HepG2 (cell line): ENCODE data around the gene C20orf204. TPM values are rescaled to one million over a fixed set of nuclear protein-coding genes. Genes with fewer than 3 reads are reported as not detected.

Experiments
- ARNT ChIP-seq: fragments of 450-650 bp; IDR thresholded peaks from 2 replicates; pipeline ENCODE4 v1.6.1; 2017
- CBX5 ChIP-seq: sonication (generic); formaldehyde crosslinking; IDR thresholded peaks from 2 replicates; pipeline ENCODE4 v1.4.0; 2020; ENCODE audit warnings: missing genetic modification reagents, borderline replicate concordance
- EP300 ChIP-seq, 3 experiments: sonication (generic) in 1 of 3; formaldehyde crosslinking in 1 of 3; IDR thresholded peaks; 2 replicates each; pipeline versions ENCODE4 v1.5.1 to v1.6.1; 2011 to 2020; ENCODE audit warnings: low read depth in 2 of 3, low read length in 2 of 3, borderline replicate concordance in 1 of 3, improper control_type of control experiment in 1 of 3, mild to moderate bottlenecking in 1 of 3, missing genetic modification reagents in 1 of 3, moderate library complexity in 1 of 3
- GATAD2A ChIP-seq: IDR thresholded peaks from 2 replicates; pipeline ENCODE4 v1.6.1; 2016
- GLI4 ChIP-seq: sonication (generic); formaldehyde crosslinking; IDR thresholded peaks from 2 replicates; pipeline ENCODE4 v1.5.1; 2020; ENCODE audit warnings: missing genetic modification reagents, mild to moderate bottlenecking, moderate library complexity, borderline replicate concordance
- KLF6 ChIP-seq: IDR thresholded peaks from 2 replicates; pipeline ENCODE4 v1.8.0; 2016; ENCODE audit warnings: missing biosample characterization, missing genetic modification reagents
- MTA1 ChIP-seq: sonication (generic); formaldehyde crosslinking; IDR thresholded peaks from 2 replicates; pipeline ENCODE4 v1.4.0; 2020; ENCODE audit warnings: missing genetic modification reagents, mild to moderate bottlenecking, borderline replicate concordance
- RBM22 ChIP-seq: fragments of 200-400 bp; formaldehyde crosslinking; optimal IDR thresholded peaks from 2 replicates; pipeline ENCODE3; 2017; ENCODE audit warnings: mild to moderate bottlenecking, low read length, moderate library complexity
- TAF1 ChIP-seq: sonication (generic); formaldehyde crosslinking; IDR thresholded peaks from 2 replicates; pipeline ENCODE4 v1.4.0; 2020; ENCODE audit warnings: missing genetic modification reagents
- ZFP36L1 ChIP-seq: sonication (generic); formaldehyde crosslinking; IDR thresholded peaks from 2 replicates; pipeline ENCODE4 v1.8.0; 2022; ENCODE audit warnings: mild to moderate bottlenecking, missing genetic modification reagents, moderate library complexity
- ZNF251 ChIP-seq: sonication (generic); formaldehyde crosslinking; IDR thresholded peaks from 2 replicates; pipeline ENCODE4 v1.9.0; 2021; ENCODE audit warnings: mild to moderate bottlenecking, missing genetic modification reagents
- ZNF383 ChIP-seq: sonication (generic); formaldehyde crosslinking; IDR thresholded peaks from 2 replicates; pipeline ENCODE4 v1.4.0; 2020; ENCODE audit warnings: missing genetic modification reagents, mild to moderate bottlenecking, borderline replicate concordance
- ZNF567 ChIP-seq: sonication (generic); formaldehyde crosslinking; IDR thresholded peaks from 2 replicates; pipeline ENCODE4 v1.8.1; 2023; ENCODE audit warnings: mild to moderate bottlenecking, missing genetic modification reagents, borderline replicate concordance
- ZNF740 ChIP-seq: sonication (generic); formaldehyde crosslinking; IDR thresholded peaks from 2 replicates; pipeline ENCODE4 v1.4.0; 2020; ENCODE audit warnings: missing genetic modification reagents
- ZNF75D ChIP-seq: sonication (generic); formaldehyde crosslinking; IDR thresholded peaks from 2 replicates; pipeline ENCODE4 v1.8.1; 2023; ENCODE audit warnings: missing genetic modification reagents, mild to moderate bottlenecking, borderline replicate concordance
- ZNF816 ChIP-seq: sonication (generic); formaldehyde crosslinking; IDR thresholded peaks from 2 replicates; pipeline ENCODE4 v1.8.0; 2022; ENCODE audit warnings: missing genetic modification reagents, mild to moderate bottlenecking, borderline replicate concordance
- polyA plus RNA-seq, 8 experiments: library from polyadenylated mRNA; depleted of rRNA in 3 of 8; stranded (reverse) in 7 of 8; unstranded in 1 of 8; fragments of >200 nt; fragmentation: Illumina TruSeq in 4 of 8; extraction: Trizol in 4 of 8; gene quantifications; 2 replicates each; pipeline versions ENCODE4 v1.2.1 to v1.2.3, GENCODE V29; 2011 to 2016; ENCODE audit warnings: low read depth in 4 of 8, missing spikeins in 1 of 8, mixed read lengths in 1 of 8; ENCODE audit not compliant: insufficient read depth in 1 of 8
- total RNA-seq, 5 experiments: library from RNA; depleted of rRNA; stranded (reverse); fragments of >200 nt; fragmentation: Illumina TruSeq; extraction: Trizol; gene quantifications; 2 replicates each; pipeline ENCODE4 v1.2.3, GENCODE V29; 2016; ENCODE audit warnings: low read depth in 1 of 5
- TF ChIP-seq, protein P1 (sequence below): IDR thresholded peaks from 2 replicates; pipeline ENCODE4 v1.6.1; 2016; ENCODE audit warnings: low read depth
- TF ChIP-seq, protein P2 (sequence below): sonication (generic); formaldehyde crosslinking; IDR thresholded peaks from 2 replicates; pipeline ENCODE4 v1.4.0; 2020; ENCODE audit warnings: missing genetic modification reagents
- TF ChIP-seq, protein P3 (sequence below): sonication (generic); formaldehyde crosslinking; IDR thresholded peaks from 2 replicates; pipeline ENCODE4 v1.4.0; 2020; ENCODE audit warnings: mild to moderate bottlenecking, missing genetic modification reagents

C20orf204 gene
- total and polyA plus RNA-seq, 2 of the 13 experiments (the other 11 are each of a cell fraction or from before 2014, with no cell fraction given) = 22.1 to 80.0 TPM

DNA sequence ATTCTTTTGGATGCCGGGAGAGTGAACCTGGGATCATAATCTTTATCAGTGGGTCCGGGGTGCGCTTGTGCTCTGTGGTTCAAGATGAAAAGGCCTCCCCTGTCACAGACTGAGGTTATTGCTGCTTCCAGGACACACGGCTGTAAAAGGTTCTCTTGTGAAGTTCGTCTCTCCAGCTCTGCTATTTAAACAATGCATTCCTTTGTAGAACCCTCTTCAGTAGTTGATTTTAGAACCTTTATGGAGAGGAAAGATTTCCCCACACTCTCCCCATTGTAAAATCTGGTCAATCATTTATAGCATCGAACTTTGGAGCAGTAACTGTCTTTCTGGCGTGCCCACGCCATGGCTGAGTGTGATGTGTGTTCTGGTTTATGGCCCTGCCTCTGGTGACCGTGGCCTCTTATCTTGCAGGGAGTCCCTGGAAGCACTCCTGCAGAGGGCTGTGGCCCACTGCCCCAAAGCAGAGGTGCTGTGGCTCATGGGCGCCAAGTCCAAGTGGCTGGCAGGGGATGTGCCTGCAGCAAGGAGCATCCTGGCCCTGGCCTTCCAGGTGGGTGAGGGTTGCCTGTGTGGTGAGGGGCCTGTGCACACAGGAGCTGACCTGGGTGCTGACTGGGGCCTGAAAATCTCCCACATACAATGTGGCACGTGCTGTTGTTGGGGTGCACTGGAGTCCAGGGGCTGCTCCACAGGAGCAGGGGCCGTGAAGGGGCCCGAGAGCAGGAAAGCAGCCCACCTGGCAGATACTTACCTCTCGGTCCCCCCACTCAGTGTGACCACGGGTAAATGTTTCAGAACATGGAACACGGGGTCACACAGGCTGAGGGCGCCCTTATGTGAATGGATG lies 11.6 kb upstream of the C20orf204 start (continued):
- TF ChIP-seq, protein P1, sequence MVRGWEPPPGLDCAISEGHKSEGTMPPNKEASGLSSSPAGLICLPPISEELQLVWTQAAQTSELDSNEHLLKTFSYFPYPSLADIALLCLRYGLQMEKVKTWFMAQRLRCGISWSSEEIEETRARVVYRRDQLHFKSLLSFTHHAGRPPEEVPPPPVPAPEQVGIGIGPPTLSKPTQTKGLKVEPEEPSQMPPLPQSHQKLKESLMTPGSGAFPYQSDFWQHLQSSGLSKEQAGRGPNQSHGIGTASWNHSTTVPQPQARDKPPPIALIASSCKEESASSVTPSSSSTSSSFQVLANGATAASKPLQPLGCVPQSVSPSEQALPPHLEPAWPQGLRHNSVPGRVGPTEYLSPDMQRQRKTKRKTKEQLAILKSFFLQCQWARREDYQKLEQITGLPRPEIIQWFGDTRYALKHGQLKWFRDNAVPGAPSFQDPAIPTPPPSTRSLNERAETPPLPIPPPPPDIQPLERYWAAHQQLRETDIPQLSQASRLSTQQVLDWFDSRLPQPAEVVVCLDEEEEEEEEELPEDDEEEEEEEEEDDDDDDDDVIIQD (CRISPR knock-in tag) = no peak
- TF ChIP-seq TAF1 (peak; percentile 70; the same call in 1 of the 2 replicates), ARNT (no peak), ZNF251 (CRISPR knock-in tag) (no peak), EP300 (IDR thresholded peaks at IDR 0.05; ENCODE audit: low read depth in 2 of 2, low read length in 2 of 2) (peak; percentile 5 to 92; a peak in 3 of 4 replicates), EP300 (CRISPR knock-in tag; IDR thresholded peaks at IDR 0.05; ENCODE audit: borderline replicate concordance) (peak; percentile 53; the same call in 1 of the 2 replicates), KLF6 (CRISPR knock-in tag) (no peak), MTA1 (CRISPR knock-in tag) (peak; percentile 96; the same call in 1 of the 2 replicates), ZFP36L1 (CRISPR knock-in tag) (no peak), ZNF740 (CRISPR knock-in tag) (no peak; the same call in 1 of the 2 replicates), GATAD2A (CRISPR knock-in tag) (peak; percentile 97), GLI4 (peak; percentile 72; the same call in 1 of the 2 replicates), ZNF816 (CRISPR knock-in tag) (no peak), ZNF75D (no peak), CBX5 (no peak), RBM22 (peak; percentile 85), ZNF567 (CRISPR knock-in tag) (0 out of 2 replicates have a peak, but pooled peaks have one; percentile 17), ZNF383 (peak; percentile 69; the same call in 1 of the 2 replicates)
- TF ChIP-seq, protein P2, sequence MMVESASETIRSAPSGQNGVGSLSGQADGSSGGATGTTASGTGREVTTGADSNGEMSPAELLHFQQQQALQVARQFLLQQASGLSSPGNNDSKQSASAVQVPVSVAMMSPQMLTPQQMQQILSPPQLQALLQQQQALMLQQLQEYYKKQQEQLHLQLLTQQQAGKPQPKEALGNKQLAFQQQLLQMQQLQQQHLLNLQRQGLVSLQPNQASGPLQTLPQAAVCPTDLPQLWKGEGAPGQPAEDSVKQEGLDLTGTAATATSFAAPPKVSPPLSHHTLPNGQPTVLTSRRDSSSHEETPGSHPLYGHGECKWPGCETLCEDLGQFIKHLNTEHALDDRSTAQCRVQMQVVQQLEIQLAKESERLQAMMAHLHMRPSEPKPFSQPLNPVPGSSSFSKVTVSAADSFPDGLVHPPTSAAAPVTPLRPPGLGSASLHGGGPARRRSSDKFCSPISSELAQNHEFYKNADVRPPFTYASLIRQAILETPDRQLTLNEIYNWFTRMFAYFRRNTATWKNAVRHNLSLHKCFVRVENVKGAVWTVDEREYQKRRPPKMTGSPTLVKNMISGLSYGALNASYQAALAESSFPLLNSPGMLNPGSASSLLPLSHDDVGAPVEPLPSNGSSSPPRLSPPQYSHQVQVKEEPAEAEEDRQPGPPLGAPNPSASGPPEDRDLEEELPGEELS (CRISPR knock-in tag) = peak; percentile 73
- TF ChIP-seq, protein P3, sequence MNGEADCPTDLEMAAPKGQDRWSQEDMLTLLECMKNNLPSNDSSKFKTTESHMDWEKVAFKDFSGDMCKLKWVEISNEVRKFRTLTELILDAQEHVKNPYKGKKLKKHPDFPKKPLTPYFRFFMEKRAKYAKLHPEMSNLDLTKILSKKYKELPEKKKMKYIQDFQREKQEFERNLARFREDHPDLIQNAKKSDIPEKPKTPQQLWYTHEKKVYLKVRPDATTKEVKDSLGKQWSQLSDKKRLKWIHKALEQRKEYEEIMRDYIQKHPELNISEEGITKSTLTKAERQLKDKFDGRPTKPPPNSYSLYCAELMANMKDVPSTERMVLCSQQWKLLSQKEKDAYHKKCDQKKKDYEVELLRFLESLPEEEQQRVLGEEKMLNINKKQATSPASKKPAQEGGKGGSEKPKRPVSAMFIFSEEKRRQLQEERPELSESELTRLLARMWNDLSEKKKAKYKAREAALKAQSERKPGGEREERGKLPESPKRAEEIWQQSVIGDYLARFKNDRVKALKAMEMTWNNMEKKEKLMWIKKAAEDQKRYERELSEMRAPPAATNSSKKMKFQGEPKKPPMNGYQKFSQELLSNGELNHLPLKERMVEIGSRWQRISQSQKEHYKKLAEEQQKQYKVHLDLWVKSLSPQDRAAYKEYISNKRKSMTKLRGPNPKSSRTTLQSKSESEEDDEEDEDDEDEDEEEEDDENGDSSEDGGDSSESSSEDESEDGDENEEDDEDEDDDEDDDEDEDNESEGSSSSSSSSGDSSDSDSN (CRISPR knock-in tag) = peak; percentile 32
